OCI-LY3 (cell line): Measurements from ENCODE around the gene PTGER2.

ENCODE experiments used
- CTCF ChIP-seq: fragments of 200-600, 300-600 bp; sonication (generic); IDR thresholded peaks from 2 replicates; pipeline ENCODE4 v1.5.1; 2014; ENCODE audit warnings: antibody characterized with exemption, low read length, low read depth
- EZH2phosphoT487 ChIP-seq: fragments of 200-600 bp; shearing (Covaris generic); IDR thresholded peaks from 2 replicates; pipeline ENCODE4 v1.6.1; 2018; ENCODE audit warnings: antibody characterized with exemption, mixed run types, low read depth

GRCh38 chr14:52348776-52349175, 34.7 kb downstream of the PTGER2 start:
- TF ChIP-seq EZH2phosphoT487 (no peak), CTCF (no peak)
